ENCODE results near the gene RRAD.
A peak's percentile ranks its signal among the peaks of the same experiment; 100 is the strongest.

Gene RRAD

GRCh38 chr16:66954097-66954659, 28.8 kb upstream of the RRAD start:
- no peak overlapping the region for H3K4me3 ChIP-seq (ENCODE audit: low read length)
- DNase-seq (ENCODE audit: low read depth) = no peak
- TF ChIP-seq, protein P1, sequence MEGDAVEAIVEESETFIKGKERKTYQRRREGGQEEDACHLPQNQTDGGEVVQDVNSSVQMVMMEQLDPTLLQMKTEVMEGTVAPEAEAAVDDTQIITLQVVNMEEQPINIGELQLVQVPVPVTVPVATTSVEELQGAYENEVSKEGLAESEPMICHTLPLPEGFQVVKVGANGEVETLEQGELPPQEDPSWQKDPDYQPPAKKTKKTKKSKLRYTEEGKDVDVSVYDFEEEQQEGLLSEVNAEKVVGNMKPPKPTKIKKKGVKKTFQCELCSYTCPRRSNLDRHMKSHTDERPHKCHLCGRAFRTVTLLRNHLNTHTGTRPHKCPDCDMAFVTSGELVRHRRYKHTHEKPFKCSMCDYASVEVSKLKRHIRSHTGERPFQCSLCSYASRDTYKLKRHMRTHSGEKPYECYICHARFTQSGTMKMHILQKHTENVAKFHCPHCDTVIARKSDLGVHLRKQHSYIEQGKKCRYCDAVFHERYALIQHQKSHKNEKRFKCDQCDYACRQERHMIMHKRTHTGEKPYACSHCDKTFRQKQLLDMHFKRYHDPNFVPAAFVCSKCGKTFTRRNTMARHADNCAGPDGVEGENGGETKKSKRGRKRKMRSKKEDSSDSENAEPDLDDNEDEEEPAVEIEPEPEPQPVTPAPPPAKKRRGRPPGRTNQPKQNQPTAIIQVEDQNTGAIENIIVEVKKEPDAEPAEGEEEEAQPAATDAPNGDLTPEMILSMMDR (conservative IDR thresholded peaks at IDR 0.05; ENCODE audit: low read depth, low read length) = peak; percentile 88

- no peak for DNase-seq (ENCODE audit: low read depth)
- H3K4me3 ChIP-seq (ENCODE audit: low read length) = no peak overlapping the region
- TF ChIP-seq, protein P1 (conservative IDR thresholded peaks at IDR 0.05; ENCODE audit: low read depth, low read length) = no peak
Measured at GRCh38 chr16:66953462-66954096, 28.2 kb upstream of the RRAD start.

DNA sequence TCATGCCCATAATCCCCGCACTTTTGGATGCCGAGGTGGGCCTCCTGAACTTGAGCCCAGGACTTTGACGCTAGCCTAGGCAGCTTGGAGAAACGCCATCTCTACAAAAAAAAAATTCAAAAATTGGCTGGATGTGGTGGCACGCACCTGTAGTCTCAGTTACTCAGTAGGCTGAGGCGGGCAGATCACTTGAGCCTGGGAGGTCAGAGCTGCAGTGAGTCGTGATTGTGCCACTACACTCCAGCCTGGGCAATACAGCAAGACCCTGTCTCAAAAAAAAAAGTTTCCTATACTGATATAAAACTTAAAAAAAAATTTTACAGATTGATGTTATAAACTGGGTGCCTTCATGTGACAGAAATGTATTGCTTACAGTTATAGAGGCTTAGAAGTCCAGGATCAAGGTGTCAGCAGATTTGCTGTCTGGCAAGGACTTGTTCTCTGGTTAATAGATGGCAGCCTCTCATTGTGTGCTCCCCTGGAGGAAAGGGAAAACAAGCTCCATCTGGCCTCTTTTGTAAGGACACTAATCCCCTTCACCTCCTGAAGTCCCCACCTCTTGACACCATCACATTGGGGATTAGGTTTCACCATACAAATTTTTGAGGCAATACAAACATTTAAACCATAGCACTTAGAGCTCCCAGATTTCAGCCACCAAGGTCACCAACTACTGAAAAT, 27.2 kb upstream of the RRAD start:
- no peak overlapping the region for H3K4me3 ChIP-seq (ENCODE audit: low read length)
- DNase-seq (ENCODE audit: low read depth) = no peak
- TF ChIP-seq, protein P1 (conservative IDR thresholded peaks at IDR 0.05; ENCODE audit: low read depth, low read length) = no peak

GRCh38 chr16:66950971-66951790, 25.8 kb upstream of the RRAD start:
- no peak for DNase-seq (ENCODE audit: low read depth)
- TF ChIP-seq, protein P1 (conservative IDR thresholded peaks at IDR 0.05; ENCODE audit: low read depth, low read length) = no peak
- no peak overlapping the region for H3K4me3 ChIP-seq (ENCODE audit: low read length)

- DNase-seq (ENCODE audit: low read depth) = no peak
Measured at GRCh38 chr16:66950437-66950836, 25.1 kb upstream of the RRAD start.

GRCh38 chr16:66949472-66949871, 24.1 kb upstream of the RRAD start:
- TF ChIP-seq, protein P1 (conservative IDR thresholded peaks at IDR 0.05; ENCODE audit: low read depth, low read length) = no peak
- DNase-seq (ENCODE audit: low read depth) = no peak
- no peak overlapping the region for H3K4me3 ChIP-seq (ENCODE audit: low read length)

More at GRCh38 chr16:66950437-66950836, 25.1 kb upstream of the RRAD start:
- TF ChIP-seq, protein P1 (conservative IDR thresholded peaks at IDR 0.05; ENCODE audit: low read depth, low read length) = no peak
- H3K4me3 ChIP-seq (ENCODE audit: low read length) = no peak overlapping the region

All from retinal pigment epithelial cell (primary cell).